Gastroesophageal sphincter (tissue), 4 donors: ENCODE measurements around the gene SPPL3. TPM values are rescaled to one million over a fixed set of nuclear protein-coding genes. Genes with fewer than 3 reads are reported as not detected.

ENCODE experiments used
- ATAC-seq: fragments of 150-250 bp; one replicate; pipeline ENCODE4 v1.9.1; 2016; ENCODE audit warnings: mild to moderate bottlenecking, moderate library complexity
- H3K27ac ChIP-seq, 4 donors: fragments of 200-600 bp; sonication (generic) in 3 of 4; 1 replicate in 3 of 4; 2 replicates in 1 of 4; pipeline ENCODE4 v1.5.1; 2016 to 2019
- H3K27me3 ChIP-seq: fragments of 200-600 bp; sonication (generic); one replicate; pipeline ENCODE4 v1.5.1; 2019
- H3K36me3 ChIP-seq, 2 donors: fragments of 200-600 bp; sonication (generic); one replicate each; pipeline ENCODE4 v1.5.1; 2019; ENCODE audit warnings: control low read depth in 1 of 2
- H3K4me1 ChIP-seq, 3 donors: fragments of 200-600 bp; sonication (generic); 1 replicate in 2 of 3; 2 replicates in 1 of 3; pipeline ENCODE4 v1.5.1; 2016 to 2019; ENCODE audit warnings: control low read depth in 2 of 3
- H3K4me3 ChIP-seq, 2 donors: fragments of 200-600 bp; sonication (generic); one replicate each; pipeline ENCODE4 v1.5.1; 2019; ENCODE audit warnings: mild to moderate bottlenecking in 1 of 2, moderate library complexity in 1 of 2
- H3K9me3 ChIP-seq, 3 donors: fragments of 200-600 bp; sonication (generic); one replicate each; pipeline ENCODE4 v1.5.1; 2017 to 2019; ENCODE audit warnings: control low read depth in 2 of 3
- CTCF ChIP-seq, 4 experiments: fragments of 200-600 bp in 2 of 4; fragments of 450-650 bp in 2 of 4; sonication (generic) in 1 of 4; IDR thresholded peaks; one replicate each; pipeline ENCODE4 v1.5.1; 2017 to 2019; ENCODE audit warnings: antibody characterized with exemption in 4 of 4, mild to moderate bottlenecking in 2 of 4, moderate library complexity in 2 of 4
- EP300 ChIP-seq: sonication (generic); formaldehyde crosslinking; IDR thresholded peaks from one replicate; pipeline ENCODE4 v1.6.1; 2017; ENCODE audit warnings: antibody characterized with exemption, mild to moderate bottlenecking
- POLR2A ChIP-seq, 2 donors: fragments of 450-650 bp; IDR thresholded peaks; one replicate each; pipeline ENCODE4 v1.6.1; 2017; ENCODE audit warnings: antibody characterized with exemption in 2 of 2, mild to moderate bottlenecking in 2 of 2, moderate library complexity in 1 of 2
- POLR2AphosphoS5 ChIP-seq: sonication (generic); formaldehyde crosslinking; IDR thresholded peaks from one replicate; pipeline ENCODE4 v1.6.1; 2017; ENCODE audit warnings: antibody characterized with exemption
- WGBS, 2 donors: methylation state at CpG; one replicate each; pipeline ENCODE4 v1.1.5; 2018; ENCODE audit warnings: low coverage in 1 of 2; 5-methylcytosine and 5-hydroxymethylcytosine counted together
- total RNA-seq, 4 donors: library from RNA; depleted of rRNA; stranded (reverse); fragments of >200 nt; gene quantifications; one replicate each; pipeline ENCODE4 v1.1.0, GENCODE V29; 2016

SPPL3 gene
- total RNA-seq, 4 donors from 2014 or later = 16.2 to 20.2 (median 19.0) TPM

GRCh38 chr12:120767071-120768024, 136.8 kb downstream of the SPPL3 start:
- Histone ChIP-seq H3K4me3 (no peak overlapping the region), H3K9me3 (no peaks in the 10 kb centered on the region), H3K27ac (no peak overlapping the region), H3K36me3 (peaks cover 0 to 87% of the 10 kb centered on the region in 2 donors), H3K4me1 (peaks cover 0 to 1% (median 0%) of the 10 kb centered on the region in 3 donors), H3K27me3 (no peaks in the 10 kb centered on the region)
- no peak for ATAC-seq
- TF ChIP-seq EP300 = no peak
- WGBS, 2 donors = 63 to 78% methylated on average over 4 to 8 of the region's 11 CpGs

GRCh38 chr12:120766566-120766965, 137.6 kb downstream of the SPPL3 start:
- no peak for ATAC-seq
- no peak overlapping the region for H3K27ac ChIP-seq
- H3K9me3 ChIP-seq = no peaks in the 10 kb centered on the region
- no peak overlapping the region for H3K4me3 ChIP-seq
- H3K36me3 ChIP-seq = peaks cover 0 to 85% of the 10 kb centered on the region in 2 donors
- no peaks in the 10 kb centered on the region for H3K27me3 ChIP-seq
- H3K4me1 ChIP-seq = peaks cover 0 to 9% (median 0%) of the 10 kb centered on the region in 3 donors
- 90 to 100% methylated on average over 2 to 3 of the region's 5 CpGs for WGBS, 2 donors
- no peak for TF ChIP-seq POLR2AphosphoS5
- no peak for TF ChIP-seq EP300
- TF ChIP-seq POLR2A (IDR thresholded peaks at IDR 0.05) = no peak
- TF ChIP-seq CTCF (IDR thresholded peaks at IDR 0.05) = no peak

- H3K9me3 ChIP-seq = no peaks in the 10 kb centered on the region
- H3K27ac ChIP-seq = no peak overlapping the region
- ATAC-seq = no peak
- peaks cover 0 to 93% of the 10 kb centered on the region in 2 donors for H3K36me3 ChIP-seq
- no peaks in the 10 kb centered on the region for H3K27me3 ChIP-seq
- 71 to 89% methylated on average over 4 to 7 of the region's 9 CpGs for WGBS, 2 donors
- H3K4me3 ChIP-seq = no peak overlapping the region
- no peak for TF ChIP-seq CTCF (IDR thresholded peaks at IDR 0.05)
- H3K4me1 ChIP-seq = peaks cover 0 to 18% (median 0%) of the 10 kb centered on the region in 3 donors
Observed at GRCh38 chr12:120764816-120765215, 139.3 kb downstream of the SPPL3 start.

- Histone ChIP-seq H3K9me3 (no peaks in the 10 kb centered on the region), H3K27ac (peak overlapping the region in 1 of 4 donors; percentile 11), H3K36me3 (peaks cover 0 to 80% of the 10 kb centered on the region in 2 donors), H3K4me1 (peaks cover 0 to 18% (median 0%) of the 10 kb centered on the region in 3 donors), H3K27me3 (no peaks in the 10 kb centered on the region), H3K4me3 (no peak overlapping the region)
- ATAC-seq = no peak
- WGBS, 2 donors = 71% methylated on average over 2 of the region's 3 CpGs; no CpG with 5 or more reads in 1 of the 2 donors
- TF ChIP-seq CTCF (IDR thresholded peaks at IDR 0.05) (no peak), POLR2A (IDR thresholded peaks at IDR 0.05) (no peak), EP300 (no peak), POLR2AphosphoS5 (no peak)
Observed at GRCh38 chr12:120763250-120763649, 140.9 kb downstream of the SPPL3 start.

GRCh38 chr12:120762086-120762485, 142.1 kb downstream of the SPPL3 start:
- H3K4me1 ChIP-seq = peaks cover 0 to 18% (median 0%) of the 10 kb centered on the region in 3 donors
- H3K36me3 ChIP-seq = peaks cover 0 to 68% of the 10 kb centered on the region in 2 donors
- no peaks in the 10 kb centered on the region for H3K9me3 ChIP-seq
- no peak overlapping the region for H3K4me3 ChIP-seq
- no peaks in the 10 kb centered on the region for H3K27me3 ChIP-seq
- no peak for ATAC-seq
- WGBS, 2 donors = 26 to 44% methylated on average over 6 of the region's 6 CpGs
- TF ChIP-seq CTCF (IDR thresholded peaks at IDR 0.05) (no peak), POLR2AphosphoS5 (no peak)
- H3K27ac ChIP-seq = peak overlapping the region; percentile 10 to 74 (median 69)
